Stimulated activated CD8-positive, alpha-beta memory T cell treated with anti-CD3 and anti-CD28 coated beads, Interleukin-12 subunit alpha, Interleukin-12 subunit beta, amount 100 ng/mL, for 4 hours (primary cell): Measurements from ENCODE around the gene SLC2A14.
"Not testable (repeated sequence)": the region's sequence is repeated elsewhere in the genome, so short reads cannot be mapped to it uniquely, and the experiment has no call there.

ENCODE experiments used
- DNase-seq: peaks from one replicate; pipeline ENCODE4 v3.0.0-alpha.2; 2020; ENCODE audit warnings: low read depth

The SLC2A14 gene

GRCh38 chr12:7833201-7833600 lies 39.5 kb downstream of the SLC2A14 start:
- DNase-seq, result not testable (repeated sequence)

GRCh38 chr12:7832059-7832696 lies 40.5 kb downstream of the SLC2A14 start:
- no peak for DNase-seq

DNA sequence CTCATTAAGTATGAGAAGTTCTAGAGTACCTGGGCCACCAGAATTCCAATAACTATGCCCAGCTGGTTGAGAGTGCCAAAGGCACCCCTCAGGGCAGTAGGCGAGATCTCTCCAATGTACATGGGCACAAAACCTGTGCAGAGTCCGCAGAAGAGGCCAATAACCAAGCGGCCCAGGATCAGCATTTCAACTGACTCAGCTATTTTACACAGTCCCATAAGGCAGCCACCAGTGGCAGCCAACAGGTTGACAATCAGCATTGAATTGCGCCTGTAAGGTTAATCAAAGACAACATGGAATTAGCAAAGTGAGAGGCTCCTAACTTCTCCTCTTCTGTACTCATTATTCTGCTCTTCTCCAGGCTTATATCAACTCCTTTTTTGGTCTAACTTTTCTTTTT lies 43.0 kb downstream of the SLC2A14 start:
- DNase-seq, result not testable (repeated sequence)

GRCh38 chr12:7825754-7826153 lies 47.0 kb downstream of the SLC2A14 start:
- not testable (repeated sequence) for DNase-seq

GRCh38 chr12:7806863-7807487 lies 65.7 kb downstream of the SLC2A14 start:
- DNase-seq, result peak; percentile 11

- not testable (repeated sequence) for DNase-seq
Observed at GRCh38 chr12:7806319-7806718, 66.4 kb downstream of the SLC2A14 start.

DNA sequence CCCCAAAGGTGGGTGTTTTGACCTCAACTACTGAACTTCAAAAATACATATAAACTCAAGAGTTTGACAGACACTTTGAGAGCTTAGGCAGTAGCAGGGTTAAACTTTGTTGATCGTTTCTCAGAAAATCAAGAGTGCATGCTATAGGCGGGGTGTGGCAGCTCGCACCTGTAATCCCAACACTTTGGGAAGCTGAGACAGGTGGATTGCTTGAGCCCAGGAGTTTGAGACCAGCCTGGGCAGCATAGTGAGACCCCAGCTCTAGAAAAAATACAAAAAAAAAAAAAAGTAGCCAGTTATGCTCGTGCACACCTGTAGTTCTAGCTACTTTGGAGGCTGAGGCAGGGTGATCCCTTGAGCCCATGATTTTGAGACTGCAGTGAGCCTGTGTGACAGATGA lies 71.3 kb downstream of the SLC2A14 start:
- DNase-seq, result no peak

- DNase-seq, result not testable (repeated sequence)
Observed at GRCh38 chr12:7798750-7799308, 73.9 kb downstream of the SLC2A14 start.

GRCh38 chr12:7797698-7798398 lies 74.9 kb downstream of the SLC2A14 start:
- no peak for DNase-seq

GRCh38 chr12:7797269-7797668 lies 75.4 kb downstream of the SLC2A14 start:
- DNase-seq, result not testable (repeated sequence)

GRCh38 chr12:7793211-7793610 lies 79.5 kb downstream of the SLC2A14 start:
- DNase-seq, result no peak

DNA sequence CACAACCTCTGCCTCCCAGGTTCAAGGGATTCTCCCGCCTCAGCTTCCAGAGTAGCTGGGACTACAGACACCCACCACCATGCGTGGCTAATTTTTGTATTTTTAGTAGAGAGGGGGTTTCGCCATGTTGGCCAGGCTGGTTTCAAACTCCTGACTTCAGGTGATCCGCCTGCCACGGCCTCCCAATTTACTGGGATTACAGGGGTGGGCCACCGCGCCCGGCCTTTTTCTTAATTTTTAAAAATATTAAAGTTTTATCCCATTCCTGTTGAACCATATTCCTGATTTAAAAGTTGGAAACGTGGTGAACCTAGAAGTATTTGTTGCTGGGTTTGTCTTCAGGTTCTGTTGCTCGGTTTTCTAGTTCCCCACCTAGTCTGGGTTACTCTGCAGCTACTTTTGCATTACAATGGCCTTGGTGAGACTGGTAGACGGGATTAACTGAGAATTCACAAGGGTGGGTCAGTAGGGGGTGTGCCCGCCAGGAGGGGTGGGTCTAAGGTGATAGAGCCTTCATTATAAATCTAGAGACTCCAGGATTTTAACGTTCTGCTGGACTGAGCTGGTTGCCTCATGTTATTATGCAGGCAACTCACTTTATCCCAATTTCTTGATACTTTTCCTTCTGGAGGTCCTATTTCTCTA lies 83.7 kb downstream of the SLC2A14 start, which contains the start of gene NANOG:
Gene NANOG, plus strand, starts transcription at position 519 of the 645 bp plus-strand sequence. CDS start 213 bp downstream, outside the sequence.
- DNase-seq, result not testable (repeated sequence)

- no peak for DNase-seq
Observed at GRCh38 chr12:7788294-7788660, 84.4 kb downstream of the SLC2A14 start.

DNA sequence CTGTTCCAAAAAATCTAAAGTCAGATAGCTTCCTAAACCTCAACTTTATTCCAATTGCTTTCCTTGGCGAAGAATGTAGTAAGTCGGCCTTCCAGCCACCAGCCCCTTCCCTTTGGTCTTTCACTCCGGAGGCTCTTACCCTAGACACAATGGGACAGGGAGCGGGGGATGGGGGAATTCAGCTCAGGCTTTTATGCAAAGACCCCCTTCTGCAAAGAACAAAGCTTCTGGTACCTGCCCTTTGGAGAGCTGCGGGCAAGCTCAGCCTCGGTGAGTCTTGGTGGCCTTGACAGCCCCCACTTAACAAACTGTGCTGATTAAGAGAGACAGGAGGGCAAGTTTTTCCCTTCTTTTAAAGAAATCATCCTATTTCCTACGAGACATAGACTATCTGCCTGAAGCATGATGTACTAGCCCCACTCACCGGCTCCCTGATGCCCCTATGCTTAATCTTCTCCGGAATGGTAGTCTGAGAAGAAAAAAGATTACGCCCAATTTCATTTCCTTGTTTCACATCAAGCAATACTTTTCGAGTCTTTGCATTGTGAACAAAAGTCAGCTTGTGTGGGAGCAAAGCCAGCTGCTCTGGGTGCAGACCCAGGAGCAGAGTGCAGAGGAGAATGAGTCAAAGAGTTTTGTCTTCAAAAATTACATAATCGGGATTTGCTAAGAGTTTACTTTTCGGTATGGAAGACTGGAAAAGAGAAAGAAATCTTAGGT lies 85.0 kb downstream of the SLC2A14 start:
- no peak for DNase-seq

DNA sequence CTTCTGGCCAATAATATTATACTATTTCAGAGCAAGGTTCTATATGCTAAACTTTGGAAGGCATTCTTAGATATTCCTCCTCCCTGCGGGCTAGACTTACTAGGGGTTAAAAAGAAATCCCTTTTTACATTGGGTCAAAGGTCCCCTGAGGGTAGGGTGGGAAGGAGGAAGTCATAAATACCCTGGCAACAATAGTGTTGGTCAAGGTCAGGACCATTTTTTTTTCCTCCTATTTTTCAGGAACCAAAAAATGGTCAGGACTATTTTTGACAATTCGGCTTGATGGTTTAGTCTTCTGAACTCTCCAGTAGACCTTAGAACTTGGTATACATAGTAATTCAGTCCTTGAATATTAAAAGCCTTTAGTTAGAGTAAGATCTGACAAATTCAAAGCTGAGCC lies 88.0 kb downstream of the SLC2A14 start:
- DNase-seq, result no peak

- not testable (repeated sequence) for DNase-seq
Observed at GRCh38 chr12:7783433-7783832, 89.3 kb downstream of the SLC2A14 start.

GRCh38 chr12:7782055-7782454 lies 90.7 kb downstream of the SLC2A14 start:
- no peak for DNase-seq

- no peak for DNase-seq
Observed at GRCh38 chr12:7781274-7781673, 91.4 kb downstream of the SLC2A14 start.

DNA sequence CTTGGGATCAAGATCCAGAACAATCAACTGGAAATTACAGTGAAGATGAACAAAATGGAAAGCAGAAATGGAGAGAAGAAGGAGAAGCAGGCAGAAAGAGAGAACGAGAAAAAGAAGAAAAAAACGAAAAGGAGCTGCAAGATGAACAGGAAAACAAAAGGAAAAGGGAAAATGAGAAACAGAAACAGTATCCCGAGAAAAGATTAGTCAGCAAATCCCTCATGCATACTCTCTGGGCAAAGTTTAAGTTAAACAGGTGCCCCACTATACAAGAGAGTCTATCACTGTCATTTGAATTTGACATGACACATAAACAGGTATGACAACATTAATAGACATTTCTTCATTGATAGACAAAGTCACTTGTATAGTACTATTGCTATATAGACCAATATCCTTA lies 102.7 kb downstream of the SLC2A14 start:
- no peak for DNase-seq
